ENCODE measurements around the gene SPAG16.

DNA sequence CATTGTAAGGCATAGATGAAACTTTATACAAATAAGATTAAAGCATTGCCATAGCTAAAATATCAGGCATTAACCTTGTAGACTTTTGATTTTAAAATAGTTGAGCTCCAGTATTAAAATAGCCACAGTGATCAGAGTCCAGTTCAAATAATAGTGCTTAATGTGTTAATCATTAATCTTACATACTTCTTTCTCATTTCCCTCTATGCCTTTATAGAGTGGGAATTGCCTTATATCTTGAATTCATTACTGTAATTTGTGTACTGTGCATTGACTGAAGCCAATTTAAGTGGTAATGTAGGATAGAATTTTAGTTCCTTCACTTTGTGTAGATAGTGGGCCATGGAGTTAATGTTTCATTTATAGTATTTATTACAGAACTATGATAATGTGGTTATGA is 577.4 kb downstream of the SPAG16 start:
- TF ChIP-seq, protein P1, sequence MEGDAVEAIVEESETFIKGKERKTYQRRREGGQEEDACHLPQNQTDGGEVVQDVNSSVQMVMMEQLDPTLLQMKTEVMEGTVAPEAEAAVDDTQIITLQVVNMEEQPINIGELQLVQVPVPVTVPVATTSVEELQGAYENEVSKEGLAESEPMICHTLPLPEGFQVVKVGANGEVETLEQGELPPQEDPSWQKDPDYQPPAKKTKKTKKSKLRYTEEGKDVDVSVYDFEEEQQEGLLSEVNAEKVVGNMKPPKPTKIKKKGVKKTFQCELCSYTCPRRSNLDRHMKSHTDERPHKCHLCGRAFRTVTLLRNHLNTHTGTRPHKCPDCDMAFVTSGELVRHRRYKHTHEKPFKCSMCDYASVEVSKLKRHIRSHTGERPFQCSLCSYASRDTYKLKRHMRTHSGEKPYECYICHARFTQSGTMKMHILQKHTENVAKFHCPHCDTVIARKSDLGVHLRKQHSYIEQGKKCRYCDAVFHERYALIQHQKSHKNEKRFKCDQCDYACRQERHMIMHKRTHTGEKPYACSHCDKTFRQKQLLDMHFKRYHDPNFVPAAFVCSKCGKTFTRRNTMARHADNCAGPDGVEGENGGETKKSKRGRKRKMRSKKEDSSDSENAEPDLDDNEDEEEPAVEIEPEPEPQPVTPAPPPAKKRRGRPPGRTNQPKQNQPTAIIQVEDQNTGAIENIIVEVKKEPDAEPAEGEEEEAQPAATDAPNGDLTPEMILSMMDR (IDR thresholded peaks at IDR 0.05 in 8 of 11, conservative IDR thresholded peaks at IDR 0.05 in 3 of 11), result no peak
- no peak for TF ChIP-seq POLR2A (IDR thresholded peaks at IDR 0.05)

Measured in spleen (tissue), 7 donors.